Medulla oblongata (tissue), 1 donor: Measurements from ENCODE around the gene DOCK4.

Experiments
- DNase-seq: peaks from one replicate; pipeline ENCODE4 v3.0.0-alpha.2; 2015; ENCODE audit errors: extremely low spot score

Gene DOCK4

DNA sequence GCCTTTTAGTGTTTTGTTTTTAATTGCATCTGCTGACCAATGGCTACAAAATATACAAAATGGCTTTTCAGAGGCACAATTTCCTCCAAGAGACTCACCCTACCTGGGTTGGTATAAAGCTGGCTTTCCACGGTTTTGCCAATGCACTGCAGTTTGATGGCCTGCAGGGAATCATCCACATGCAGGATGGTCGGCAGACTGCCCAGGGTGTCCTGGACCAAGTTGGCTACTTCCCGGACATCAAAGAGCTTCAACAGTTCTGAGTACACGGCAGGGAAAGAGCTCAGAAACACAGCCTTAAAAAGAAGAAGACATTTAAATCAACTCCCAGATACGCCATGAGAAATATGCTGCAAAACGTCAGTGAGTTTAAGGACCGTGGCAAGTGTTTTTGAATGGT is 342.9 kb downstream of the DOCK4 start:
- DNase-seq = peak; percentile 21

DNA sequence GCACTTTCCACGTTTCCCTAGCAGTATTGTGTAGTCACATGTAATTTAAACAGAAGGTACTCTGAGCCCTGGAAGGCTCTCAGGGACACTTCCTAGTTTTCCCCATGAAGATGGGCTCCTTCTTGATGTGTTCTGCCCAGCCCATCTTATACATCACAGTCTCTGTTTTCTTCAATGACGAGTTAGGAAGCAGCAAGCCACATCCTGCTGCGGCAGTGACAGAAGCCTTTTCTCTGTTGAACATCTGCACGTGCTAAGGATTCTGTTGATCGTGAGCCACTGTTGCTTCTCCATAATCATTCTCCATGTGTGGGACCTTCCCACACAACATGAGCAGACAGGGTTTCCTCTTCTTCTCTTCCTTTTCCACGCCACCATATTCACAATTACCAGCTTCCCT is 346.0 kb downstream of the DOCK4 start:
- no peak for DNase-seq

DNA sequence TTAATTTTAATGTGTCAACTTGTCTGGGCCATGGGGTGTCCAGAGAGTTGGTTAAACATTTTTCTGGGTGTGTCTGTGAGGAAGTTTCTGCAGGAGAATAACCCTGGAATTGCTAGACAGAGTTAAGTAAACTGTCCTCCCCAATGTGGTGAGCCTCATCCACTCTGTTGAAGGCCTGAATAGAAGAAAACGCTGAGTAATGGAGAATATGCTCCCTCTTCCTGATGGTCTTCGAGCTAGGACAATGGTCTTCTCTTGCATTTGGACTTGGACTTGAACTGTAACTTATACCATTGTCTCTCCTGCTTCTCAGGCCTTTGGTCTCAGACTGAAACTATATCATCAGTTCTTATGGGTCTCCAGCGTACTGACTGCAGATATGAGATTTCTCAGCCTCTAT is 347.9 kb downstream of the DOCK4 start:
- DNase-seq = no peak

DNA sequence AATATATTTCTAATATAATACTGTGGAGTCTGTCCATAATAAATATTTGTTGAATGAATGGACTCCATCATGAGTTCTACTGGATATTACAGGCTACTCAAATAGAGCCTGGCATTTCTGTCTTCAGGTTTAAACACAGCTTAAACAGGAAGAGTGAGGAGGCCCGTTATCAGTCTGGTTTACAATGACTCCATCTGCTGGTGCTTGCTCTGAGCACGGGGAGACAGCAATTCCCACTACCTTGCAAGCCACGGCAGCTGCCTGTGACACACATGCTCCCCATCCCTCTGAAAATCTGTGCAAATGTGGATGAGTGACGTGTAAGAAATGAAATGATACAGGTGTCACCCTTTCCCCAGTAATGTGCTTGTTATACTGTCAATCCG is 350.4 kb downstream of the DOCK4 start:
- DNase-seq = peak; percentile 44

DNA sequence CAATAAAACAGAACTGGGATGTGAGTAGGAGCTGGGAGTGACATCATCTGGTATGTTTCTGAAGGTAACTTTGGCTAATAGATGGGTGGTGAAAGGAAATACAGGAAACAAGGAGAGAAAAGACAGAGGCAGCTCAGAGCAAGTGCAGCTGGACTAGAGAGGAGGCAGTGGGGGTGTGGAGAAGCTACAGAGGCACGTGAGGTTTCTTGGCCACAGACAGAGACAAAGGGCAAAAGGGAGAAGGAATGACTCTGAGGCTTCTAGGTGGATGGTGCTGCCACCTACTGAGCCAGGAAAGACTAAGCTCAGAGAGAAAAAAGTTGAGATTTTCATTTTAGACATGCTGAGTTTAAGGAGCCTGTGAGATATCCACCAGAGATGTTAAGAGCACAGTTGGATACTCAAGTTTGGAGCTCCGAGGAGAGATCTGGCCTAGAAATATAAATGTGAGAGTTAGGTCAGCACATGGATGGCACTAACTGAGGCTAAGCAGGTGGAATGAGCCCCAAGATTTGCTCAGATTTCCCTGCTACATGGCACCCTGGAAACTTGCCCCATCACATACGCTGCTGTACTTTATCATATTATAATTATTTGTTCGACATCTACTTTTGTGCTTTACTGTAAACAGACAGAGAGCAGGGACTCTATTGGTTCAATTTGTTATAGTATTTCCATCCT is 350.9 kb downstream of the DOCK4 start:
- DNase-seq = peak; percentile 81

DNA sequence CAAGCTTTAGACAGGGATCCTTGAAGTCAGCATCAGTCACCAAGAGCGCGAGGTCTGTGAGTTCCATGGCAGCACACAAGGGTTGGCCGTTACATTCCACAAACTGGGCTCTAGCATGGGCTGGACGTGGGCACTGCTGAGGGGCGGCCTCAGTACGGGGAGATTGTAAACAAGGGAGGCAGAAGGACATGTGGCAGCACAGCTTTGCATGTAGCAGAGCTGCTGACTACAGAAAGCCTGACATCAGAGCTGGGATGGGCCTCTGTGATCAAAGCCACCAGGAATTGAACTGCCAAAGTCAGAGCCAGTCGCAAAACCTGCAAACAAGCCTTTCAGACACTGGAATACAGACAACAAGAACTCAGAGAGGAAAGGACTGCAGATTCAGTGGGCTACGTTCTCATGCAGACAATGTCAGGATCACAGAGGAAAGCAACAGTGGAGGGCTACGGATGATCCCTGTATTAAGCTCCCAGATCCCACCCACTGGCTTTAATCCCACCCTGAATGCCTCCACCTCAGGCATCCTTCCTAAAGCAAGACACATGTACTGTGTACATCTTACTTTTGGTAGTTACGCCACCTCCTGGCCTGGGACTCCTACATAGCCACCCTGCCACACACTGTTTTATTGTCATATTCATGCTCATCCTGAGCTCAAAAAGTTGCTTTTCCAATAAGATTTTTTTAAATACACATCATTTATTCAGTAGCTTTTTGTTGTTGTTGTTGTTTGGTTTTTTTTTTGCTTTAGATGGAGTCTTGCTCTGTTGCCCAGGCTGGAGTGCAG is 352.8 kb downstream of the DOCK4 start:
- no peak for DNase-seq

DNA sequence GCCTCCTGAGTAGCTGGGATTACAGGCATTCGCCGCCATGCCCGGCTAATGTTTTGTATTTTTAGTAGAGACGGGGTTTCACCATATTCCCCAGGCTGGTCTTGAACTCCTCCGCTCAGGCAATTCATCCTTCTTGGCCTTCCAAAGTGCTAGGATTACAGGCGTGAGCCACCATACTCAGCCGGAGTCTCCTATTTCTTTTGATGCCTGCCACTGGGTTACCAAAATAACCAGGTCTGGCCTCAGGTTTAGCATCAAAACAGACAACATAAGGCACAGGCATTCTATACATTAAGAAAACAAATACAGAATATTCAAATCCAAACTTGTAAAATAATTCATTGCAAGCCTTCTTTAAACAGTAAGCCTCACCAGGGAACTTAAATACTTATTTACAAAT is 354.1 kb downstream of the DOCK4 start:
- no peak for DNase-seq

DNA sequence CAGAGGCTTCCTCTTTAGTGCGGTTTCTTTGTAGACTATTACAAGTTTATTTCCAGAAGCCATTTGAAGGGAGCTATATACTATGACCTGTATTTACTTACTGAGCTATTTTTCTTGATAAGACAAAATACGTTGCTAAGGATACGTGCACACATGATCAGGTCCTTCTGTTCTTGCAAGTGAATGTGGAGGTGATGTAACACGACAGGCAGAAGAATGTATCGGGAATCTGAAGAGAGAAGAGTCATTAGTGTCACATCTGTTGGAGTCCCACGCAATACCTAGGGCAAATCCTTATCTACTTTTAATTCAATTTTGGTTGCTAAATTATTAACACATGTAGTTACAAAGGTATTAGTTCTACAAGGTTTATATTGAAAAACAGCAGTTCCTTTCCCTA is 359.3 kb downstream of the DOCK4 start:
- DNase-seq = no peak

DNA sequence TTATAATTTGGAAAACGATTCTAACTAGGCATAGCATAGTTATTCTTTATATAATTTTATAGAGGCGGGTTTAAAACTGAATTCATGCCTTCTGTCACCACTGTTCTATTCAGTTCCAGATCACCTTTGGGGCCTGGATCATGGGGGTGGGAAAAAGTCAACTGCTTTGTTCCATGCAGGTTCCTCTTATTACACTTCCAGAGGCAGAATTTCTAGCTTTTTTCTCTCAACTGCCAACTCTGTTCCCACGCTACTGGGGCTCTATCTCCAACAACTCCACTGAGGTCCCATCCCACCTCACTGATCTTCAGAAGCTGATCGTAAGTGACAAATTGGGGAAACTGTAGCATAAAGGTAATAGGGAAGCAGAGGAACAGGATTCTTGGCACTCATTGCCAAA is 360.3 kb downstream of the DOCK4 start:
- DNase-seq = no peak

DNA sequence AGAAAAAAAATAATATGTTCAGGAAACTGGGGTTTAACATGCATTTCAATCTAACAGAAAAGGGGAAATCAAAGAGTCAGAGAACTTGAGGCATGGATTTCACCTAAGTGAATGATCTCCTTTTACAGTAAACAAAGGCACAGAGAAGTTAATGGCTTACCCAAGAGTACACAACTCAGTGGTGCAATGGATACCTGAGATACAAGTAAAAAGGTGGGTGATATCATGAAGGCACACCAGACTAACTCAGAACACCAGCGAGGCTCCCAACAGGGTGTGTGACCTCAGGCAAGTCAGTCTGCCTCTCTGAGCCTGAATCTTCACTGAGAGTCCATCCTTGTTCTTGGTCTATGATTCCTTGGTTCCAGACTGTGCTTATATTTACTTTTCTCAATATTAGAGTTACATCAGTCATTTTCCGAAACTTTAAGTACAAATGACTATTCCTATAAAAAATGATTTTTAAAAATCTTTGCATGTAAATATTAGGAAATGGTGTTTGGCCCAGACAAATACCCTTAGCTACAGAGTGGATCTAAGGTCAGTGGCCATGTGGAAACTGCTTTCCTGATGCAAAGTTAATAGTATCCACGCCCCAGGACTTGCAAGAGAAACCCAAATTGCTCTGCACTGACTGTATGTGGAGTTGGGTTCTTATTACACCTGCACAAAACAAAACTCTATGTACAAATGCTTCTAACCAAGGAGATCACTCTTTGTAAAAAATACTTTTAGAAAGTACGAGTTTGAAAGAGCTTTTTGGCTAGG is 361.1 kb downstream of the DOCK4 start:
- no peak for DNase-seq

DNA sequence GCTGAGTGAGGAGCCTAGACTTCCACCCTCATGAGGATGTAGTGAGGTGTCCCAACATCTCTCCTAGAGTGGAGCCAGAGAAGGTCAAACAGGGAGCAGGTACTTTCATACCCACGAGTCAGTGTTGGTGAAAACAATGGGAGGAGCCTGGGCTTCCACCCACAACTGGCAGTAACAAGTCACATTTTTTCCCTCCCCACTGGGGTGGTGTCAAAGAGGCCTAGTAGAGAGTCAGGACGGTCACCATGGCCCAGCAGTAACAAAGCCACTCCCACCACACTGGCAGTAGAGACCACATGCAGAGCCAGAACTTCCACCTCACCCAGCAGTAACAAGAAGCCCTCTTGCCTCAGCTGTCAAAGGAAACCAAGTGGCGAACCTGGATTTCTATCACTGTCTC is 363.7 kb downstream of the DOCK4 start:
- DNase-seq = no peak

DNA sequence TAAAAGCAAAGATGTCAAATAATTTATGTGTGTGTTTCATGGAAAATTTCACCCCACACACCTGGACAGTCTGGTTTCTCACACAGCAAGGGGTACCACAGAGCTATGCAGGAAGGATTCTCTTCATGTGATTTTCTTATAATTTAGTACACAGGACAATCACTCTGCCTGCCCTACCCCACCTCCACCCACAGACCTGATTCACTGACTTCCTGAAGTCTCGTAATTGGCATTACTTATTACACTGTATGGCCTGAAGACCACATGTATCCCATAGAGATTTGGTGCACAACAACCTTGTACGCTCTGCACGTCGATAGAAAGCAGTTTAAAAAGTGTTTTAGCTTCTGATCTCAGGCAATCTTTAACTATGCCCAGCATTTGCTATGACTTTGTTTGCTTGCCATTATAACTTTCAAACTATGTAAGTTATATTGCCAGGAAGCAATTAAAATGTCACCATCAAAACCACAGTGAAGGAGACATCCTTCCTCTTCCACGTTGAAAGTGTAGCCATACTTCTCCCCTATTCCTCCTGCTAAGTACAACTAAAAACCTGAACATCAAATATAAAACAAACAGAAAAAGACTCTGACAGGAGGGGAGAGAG is 364.5 kb downstream of the DOCK4 start:
- DNase-seq = no peak

DNA sequence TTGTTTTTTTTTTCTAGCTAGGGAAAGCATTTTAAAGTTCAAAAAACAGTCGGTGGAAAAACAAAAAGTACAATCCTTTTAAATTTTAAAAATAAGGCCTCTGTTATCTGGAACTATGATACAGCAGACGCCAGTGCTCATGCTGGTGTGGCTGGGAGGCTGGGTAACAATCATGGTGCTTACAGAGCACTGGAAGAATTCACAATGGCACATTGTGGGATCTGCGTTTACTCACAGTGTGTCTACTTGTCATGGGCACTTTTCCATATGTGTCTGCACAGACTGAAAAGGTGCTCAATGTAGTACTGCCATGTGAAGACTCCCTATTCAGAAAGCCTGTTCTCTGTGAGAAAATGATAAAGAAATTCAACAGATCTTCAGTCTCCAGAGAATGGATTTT is 365.7 kb downstream of the DOCK4 start:
- peak; percentile 53 for DNase-seq

DNA sequence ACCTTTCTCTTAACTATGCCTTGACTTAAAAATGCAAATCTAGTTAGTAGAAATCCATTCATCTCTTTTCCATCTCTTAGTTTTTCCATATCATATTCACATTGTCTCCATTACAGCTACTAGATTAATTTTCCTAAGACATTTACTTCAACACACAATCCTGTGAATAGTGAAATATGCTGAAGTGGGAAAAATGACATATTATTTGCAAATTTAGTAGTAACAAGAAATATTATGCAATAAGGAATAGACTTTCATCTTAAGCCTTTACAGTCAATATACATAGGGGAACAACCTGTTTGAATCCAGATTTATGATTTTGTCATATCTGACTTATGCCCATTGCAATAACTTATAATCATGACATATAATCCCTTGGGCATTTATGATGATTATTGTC is 366.9 kb downstream of the DOCK4 start:
- no peak for DNase-seq

DNA sequence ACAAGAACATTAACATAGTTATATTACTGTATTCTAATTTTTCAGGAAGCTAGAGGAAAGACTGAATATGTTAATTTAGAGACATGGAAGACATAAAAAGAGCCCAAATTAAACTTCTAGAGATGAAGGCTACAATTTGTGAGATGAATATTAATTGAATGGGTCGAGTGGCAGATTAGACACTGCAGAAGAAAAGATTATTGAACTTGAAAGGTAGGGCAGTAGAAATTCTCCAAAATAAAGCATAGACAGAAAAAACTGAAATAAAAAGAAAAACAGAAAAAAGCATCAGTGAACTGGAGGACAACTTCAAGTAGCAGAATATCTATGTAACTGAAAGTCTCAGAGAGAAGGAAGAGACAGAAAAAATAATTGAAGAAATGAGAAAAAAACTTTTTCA is 369.6 kb downstream of the DOCK4 start:
- DNase-seq = no peak

DNA sequence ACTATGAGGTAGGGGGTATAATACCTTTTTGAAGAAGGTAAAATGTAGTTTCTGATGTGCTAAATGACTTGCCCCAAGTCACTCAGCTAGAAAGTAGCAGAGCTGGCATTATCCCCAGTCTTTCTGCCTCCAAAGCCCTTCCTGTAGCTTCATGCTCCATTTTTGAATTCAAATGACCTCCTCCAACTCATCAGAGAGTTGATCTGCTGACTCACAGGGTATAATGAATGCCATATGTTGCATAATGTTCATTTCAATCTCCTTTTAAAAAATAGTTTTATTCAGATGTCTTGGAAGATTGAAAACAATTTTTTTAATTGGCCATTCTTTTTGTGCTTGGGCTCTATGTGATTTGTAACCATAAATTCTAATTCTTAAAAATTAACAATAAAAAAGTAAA is 371.1 kb downstream of the DOCK4 start:
- DNase-seq = no peak

DNA sequence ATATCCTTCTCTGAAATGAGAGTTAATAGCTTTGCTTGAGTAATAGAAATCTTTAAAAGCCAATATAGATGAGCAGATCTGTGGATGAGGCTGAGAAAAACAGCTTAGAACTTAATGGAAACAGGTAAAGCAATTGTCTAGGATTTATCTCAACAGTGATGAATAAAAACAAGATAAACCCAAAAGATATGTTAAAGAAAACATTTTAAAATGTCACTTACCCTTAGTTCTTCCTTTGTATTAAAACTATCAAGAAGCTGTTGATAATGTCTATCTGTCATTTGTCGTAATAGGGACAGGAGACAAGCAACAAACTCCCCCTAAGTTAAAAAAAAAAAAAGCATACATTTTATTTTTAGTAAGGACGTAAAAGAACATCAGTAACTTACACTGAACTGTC is 371.8 kb downstream of the DOCK4 start:
- no peak for DNase-seq

DNA sequence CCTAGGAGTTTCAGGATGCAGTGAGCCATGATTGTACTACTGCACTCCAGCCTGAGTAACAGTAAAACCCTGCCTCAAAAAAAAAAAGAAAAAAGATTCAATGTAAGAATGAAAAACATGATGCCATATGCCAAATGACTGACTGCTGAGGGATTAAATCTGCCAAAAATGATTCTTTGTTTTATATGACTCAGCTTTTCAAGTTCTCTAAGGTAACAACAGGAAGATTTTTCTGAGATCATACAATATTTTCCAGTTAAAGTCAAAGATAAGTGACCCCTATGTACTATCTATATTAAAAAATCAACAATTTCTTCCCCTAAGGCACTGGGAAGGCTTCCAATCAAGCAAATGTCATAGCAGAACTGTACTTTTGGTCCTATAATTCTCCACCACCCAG is 372.7 kb downstream of the DOCK4 start:
- no peak for DNase-seq

DNA sequence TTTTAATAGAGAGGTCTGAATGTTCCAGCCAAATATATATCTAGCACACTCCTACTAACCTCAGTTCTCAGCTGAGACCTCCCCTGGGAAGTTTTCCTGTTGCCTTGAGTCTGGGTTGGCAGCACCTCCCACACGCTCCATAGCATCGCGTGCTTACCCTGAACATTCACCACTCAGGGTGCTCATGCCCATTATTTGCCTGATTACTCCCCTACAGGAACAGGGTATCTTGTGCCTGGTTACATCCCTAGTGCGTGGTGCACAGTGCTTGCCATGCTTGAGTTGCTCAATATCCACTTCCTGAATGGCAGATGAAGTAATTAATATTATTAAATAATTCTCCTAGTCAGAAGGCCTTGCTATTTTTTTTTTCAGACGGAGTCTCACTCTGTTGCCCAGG is 374.0 kb downstream of the DOCK4 start:
- no peak for DNase-seq

DNA sequence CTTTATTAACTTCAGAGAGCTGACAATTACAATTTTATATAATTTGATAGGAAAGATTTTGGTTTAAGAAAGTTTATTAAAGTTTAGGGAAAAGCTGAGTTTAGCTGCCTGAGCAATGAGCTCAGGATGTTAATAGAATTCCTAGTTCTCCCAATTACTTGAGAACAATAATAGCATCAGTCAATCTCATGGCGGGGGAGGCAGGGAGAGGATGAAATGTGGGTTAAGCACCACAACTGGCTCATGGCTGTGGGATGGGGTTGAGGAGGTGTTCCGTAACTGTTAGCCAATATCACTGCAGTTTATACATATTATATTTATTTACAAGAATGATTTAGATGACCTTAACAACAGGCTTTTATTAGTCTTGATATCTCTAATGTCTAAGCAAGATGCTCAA is 377.0 kb downstream of the DOCK4 start:
- DNase-seq = no peak

DNA sequence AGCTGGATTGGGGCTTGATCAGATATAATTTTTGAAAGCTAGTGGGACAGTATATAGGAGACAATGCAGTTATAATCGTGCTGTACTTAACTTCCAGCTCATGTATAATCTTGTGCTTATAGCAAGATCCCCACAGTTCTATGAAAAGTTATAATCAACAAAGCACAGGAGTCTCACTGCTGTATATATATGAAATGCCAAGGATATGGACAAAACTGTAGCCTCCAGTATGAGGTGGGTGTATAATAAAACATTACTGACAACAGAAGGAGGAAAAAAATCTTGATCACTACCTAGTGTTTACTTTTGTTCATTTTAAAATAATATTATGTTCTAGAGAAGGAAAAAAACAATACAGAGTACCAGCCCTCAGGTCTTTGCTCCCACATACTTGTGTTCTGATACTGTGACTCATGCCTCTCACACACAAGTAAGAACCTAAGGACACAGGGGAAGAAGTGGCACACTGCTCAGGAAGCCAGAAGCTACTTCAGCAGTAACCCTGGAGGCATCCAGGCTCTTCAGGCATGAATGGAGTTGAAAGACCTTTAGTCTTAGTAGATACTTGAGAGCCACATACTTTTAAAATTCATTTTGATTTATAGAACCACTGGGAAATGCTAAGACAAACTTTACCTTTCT is 378.2 kb downstream of the DOCK4 start:
- DNase-seq = peak; percentile 14

DNA sequence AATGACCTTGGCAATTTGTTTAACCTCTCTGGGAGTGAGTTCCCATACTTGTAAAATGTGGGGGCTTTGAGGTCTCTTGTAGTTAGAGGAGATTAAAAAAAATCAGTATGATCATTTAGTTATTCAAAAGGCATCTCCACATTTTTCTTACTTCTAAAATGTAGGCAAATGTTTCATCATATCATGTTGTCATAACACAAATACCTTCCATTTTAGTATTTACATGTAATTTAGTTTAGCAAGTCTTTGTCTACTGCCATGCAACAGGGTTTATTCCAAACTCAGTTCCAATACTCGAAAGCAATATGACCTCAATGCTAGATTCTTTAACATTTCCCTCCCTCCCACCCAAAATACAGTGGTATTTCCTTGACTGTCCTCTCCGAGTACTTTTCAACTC is 381.2 kb downstream of the DOCK4 start:
- DNase-seq = no peak
